HepG2 (cell line): ENCODE measurements around the gene SPSB1. TPM values are rescaled to one million over a fixed set of nuclear protein-coding genes. Genes with fewer than 3 reads are reported as not detected.

Experiments used
- ATAC-seq: fragments of 200-7000 bp; cut with Tn5 transposase; 3 replicates; pipeline ENCODE4 v1.9.1; 2020; ENCODE audit warnings: mild to moderate bottlenecking, moderate library complexity
- BruUV-seq: library from RNA; stranded (reverse); fragments of 400-500 nt; replicated peaks from 2 replicates; lab custom pipeline; 2021; lab: Mats Ljungman, UMichigan
- CTCF ChIA-PET: fragments of 300-600 bp; formaldehyde crosslinking; extraction: SDS; loops from one replicate; lab custom pipeline; 2021; ENCODE audit warnings: low total read pairs, inconsistent platforms, low intra/inter-chr PET ratio; lab: Yijun Ruan, JAX
- POLR2A ChIA-PET: fragments of 350-600 bp; sonication (Branson Sonifier 250); formaldehyde crosslinking; loops from one replicate; lab custom pipeline; 2020; ENCODE audit warnings: antibody characterized with exemption, inconsistent platforms; lab: Yijun Ruan, JAX
- DNase-seq: peaks from one replicate; pipeline ENCODE4 v3.0.0-alpha.2; 2015; ENCODE audit warnings: low spot score
- FAIRE-seq: peaks from 3 replicates; lab custom pipeline; 2011; peaks lifted over from hg19 to GRCh38; lab: Jason Lieb, UNC
- H2AFZ ChIP-seq: one replicate; pipeline ENCODE4 v1.6.1; 2011; ENCODE audit warnings: low read length, inconsistent platforms
- H3K27ac ChIP-seq: fragments of 300-600 bp; 3 replicates; pipeline ENCODE4 v1.8.0; 2011; ENCODE audit warnings: mixed run types, mild to moderate bottlenecking, mixed read lengths, low read length, inconsistent platforms; ENCODE audit not compliant: insufficient read depth; ENCODE audit errors: extremely low read length
- H3K27me3 ChIP-seq, 2 experiments: fragments of 200-600 bp in 1 of 2; 2 replicates in 1 of 2; 3 replicates in 1 of 2; pipeline versions ENCODE4 v1.6.0 to v1.8.0; 2011; ENCODE audit warnings: low read length in 2 of 2, mild to moderate bottlenecking in 2 of 2, moderate library complexity in 2 of 2, inconsistent platforms in 1 of 2; ENCODE audit not compliant: insufficient read depth in 2 of 2, control insufficient read depth in 1 of 2
- H3K36me3 ChIP-seq, 2 experiments: fragments of 200-600 bp in 1 of 2; replicated peaks in 1 of 2; 2 replicates in 1 of 2; 3 replicates in 1 of 2; pipeline versions ENCODE4 v1.5.1 to v1.8.0; 2011; ENCODE audit warnings: low read length in 2 of 2, inconsistent platforms in 1 of 2; ENCODE audit not compliant: insufficient read depth in 2 of 2, control insufficient read depth in 1 of 2
- H3K4me1 ChIP-seq: 2 replicates; pipeline ENCODE4 v1.5.1; 2012; ENCODE audit warnings: low read length, inconsistent platforms; ENCODE audit not compliant: insufficient read depth
- H3K4me2 ChIP-seq: 2 replicates; pipeline ENCODE4 v1.6.0; 2011; ENCODE audit warnings: low read depth, low read length, inconsistent platforms
- H3K4me3 ChIP-seq, 3 experiments: fragments of 200-600 bp in 1 of 3; sonication (generic), shearing (Covaris generic) in 1 of 3; replicated peaks in 1 of 3; 2 replicates each; pipeline ENCODE4 v1.5.1; 2011 to 2016; ENCODE audit warnings: low read length in 3 of 3, inconsistent platforms in 2 of 3, low read depth in 2 of 3, mild to moderate bottlenecking in 2 of 3, control low read depth in 1 of 3, mixed read lengths in 1 of 3; ENCODE audit not compliant: insufficient read depth in 1 of 3
- H3K79me2 ChIP-seq: one replicate; pipeline ENCODE4 v1.6.1; 2011; ENCODE audit warnings: low read length, inconsistent platforms; ENCODE audit not compliant: insufficient read depth
- H3K9ac ChIP-seq: 2 replicates; pipeline ENCODE4 v1.6.0; 2011; ENCODE audit warnings: mild to moderate bottlenecking, low read depth, low read length, inconsistent platforms; ENCODE audit not compliant: insufficient read depth
- H3K9me3 ChIP-seq: 2 replicates; pipeline ENCODE4 v1.5.1; 2012; ENCODE audit warnings: mild to moderate bottlenecking, low read length
- H4K20me1 ChIP-seq: 2 replicates; pipeline ENCODE4 v1.6.0; 2011; ENCODE audit warnings: inconsistent platforms, mild to moderate bottlenecking, low read length, moderate library complexity; ENCODE audit not compliant: insufficient read depth
- ATF1 ChIP-seq: IDR thresholded peaks from 2 replicates; pipeline ENCODE4 v1.6.1; 2016; ENCODE audit warnings: mild to moderate bottlenecking, control low read depth
- BRD4 ChIP-seq: sonication (generic); formaldehyde crosslinking; IDR thresholded peaks from 2 replicates; pipeline ENCODE4 v1.4.0; 2020; ENCODE audit warnings: missing genetic modification reagents
- CBX2 ChIP-seq, 2 experiments: fragments of 200-600 bp in 1 of 2; sonication (generic); formaldehyde crosslinking in 1 of 2; IDR thresholded peaks; 2 replicates each; pipeline versions ENCODE4 v1.7.0 to v1.8.1; 2018 to 2022; ENCODE audit warnings: low read depth in 2 of 2, low read length in 1 of 2, mild to moderate bottlenecking in 1 of 2, missing genetic modification reagents in 1 of 2
- RARG ChIP-seq: sonication (generic); formaldehyde crosslinking; IDR thresholded peaks from 2 replicates; pipeline ENCODE4 v1.4.0; 2020; ENCODE audit warnings: low read depth, mild to moderate bottlenecking, missing genetic modification reagents
- RBM22 ChIP-seq: fragments of 200-400 bp; formaldehyde crosslinking; optimal IDR thresholded peaks from 2 replicates; pipeline ENCODE3; 2017; ENCODE audit warnings: mild to moderate bottlenecking, low read length, moderate library complexity
- ZNF749 ChIP-seq: sonication (generic); formaldehyde crosslinking; IDR thresholded peaks from 2 replicates; pipeline ENCODE4 v1.8.0; 2022; ENCODE audit warnings: mild to moderate bottlenecking, missing genetic modification reagents, moderate library complexity, borderline replicate concordance
- ZNF878 ChIP-seq: sonication (generic); formaldehyde crosslinking; IDR thresholded peaks from 2 replicates; pipeline ENCODE4 v1.8.1; 2023; ENCODE audit warnings: mild to moderate bottlenecking, missing genetic modification reagents, moderate library complexity
- ZNF879 ChIP-seq: sonication (generic); formaldehyde crosslinking; IDR thresholded peaks from 2 replicates; pipeline ENCODE4 v1.8.1; 2023; ENCODE audit warnings: missing genetic modification reagents
- WGBS: methylation state at CpG from one replicate; pipeline ENCODE4 v1.1.6; 2017; ENCODE audit warnings: low lambda C conversion rate; 5-methylcytosine and 5-hydroxymethylcytosine counted together
- in situ Hi-C: cut with HindIII; loops from 2 replicates; pipeline ENCODE4 v1.10.0; 2017; ENCODE audit warnings: low pct_unique_long_range_greater_than_20kb; ENCODE audit not compliant: extremely low pct_ligation_motif_present
- intact Hi-C: fragments of 100-400 bp; cut with micrococcal nuclease; formaldehyde crosslinking; loops from one replicate; pipeline ENCODE4 v1.10.0; 2022; ENCODE audit not compliant: unreplicated experiment
- polyA plus RNA-seq, 8 experiments: library from polyadenylated mRNA; depleted of rRNA in 3 of 8; stranded (reverse) in 7 of 8; unstranded in 1 of 8; fragments of >200 nt; fragmentation: Illumina TruSeq in 4 of 8; extraction: Trizol in 4 of 8; gene quantifications; 2 replicates each; pipeline versions ENCODE4 v1.2.1 to v1.2.3, GENCODE V29; 2011 to 2016; ENCODE audit warnings: low read depth in 4 of 8, missing spikeins in 1 of 8, mixed read lengths in 1 of 8; ENCODE audit not compliant: insufficient read depth in 1 of 8
- total RNA-seq, 5 experiments: library from RNA; depleted of rRNA; stranded (reverse); fragments of >200 nt; fragmentation: Illumina TruSeq; extraction: Trizol; gene quantifications; 2 replicates each; pipeline ENCODE4 v1.2.3, GENCODE V29; 2016; ENCODE audit warnings: low read depth in 1 of 5
- TF ChIP-seq, protein P1 (sequence below): sonication (generic); formaldehyde crosslinking; IDR thresholded peaks from 2 replicates; pipeline ENCODE4 v1.9.0; 2021; ENCODE audit warnings: missing genetic modification reagents, borderline replicate concordance
- TF ChIP-seq, protein P2 (sequence below): IDR thresholded peaks from 2 replicates; pipeline ENCODE4 v1.6.1; 2016; ENCODE audit warnings: low read depth, borderline replicate concordance
- TF ChIP-seq, protein P3 (sequence below): sonication (generic); formaldehyde crosslinking; IDR thresholded peaks from 2 replicates; pipeline ENCODE4 v1.8.1; 2022; ENCODE audit warnings: mild to moderate bottlenecking, missing genetic modification reagents

SPSB1 gene
- total and polyA plus RNA-seq, 2 of the 13 experiments (the other 11 are each of a cell fraction or from before 2014, with no cell fraction given): 5.0 to 8.0 TPM

DNA sequence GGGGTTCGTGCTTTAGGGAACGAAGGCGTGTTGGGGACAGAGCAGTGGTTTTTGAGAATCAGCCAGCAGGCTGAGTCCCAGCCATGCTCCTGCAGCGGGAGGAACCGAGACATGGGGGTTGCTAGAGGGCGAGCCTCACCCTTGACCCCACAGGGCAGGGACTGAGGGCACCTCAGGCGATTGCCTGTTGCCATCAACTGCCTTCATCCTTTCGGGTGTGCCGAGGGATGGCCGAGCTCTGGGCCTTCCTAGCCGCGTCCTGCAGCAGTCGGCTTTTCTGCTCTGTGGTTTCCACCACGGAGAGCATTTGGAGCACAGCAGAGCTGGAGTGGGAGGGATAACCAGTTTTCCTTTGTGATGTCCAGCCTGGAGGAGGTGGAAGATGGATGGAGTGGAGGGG is 13.3 kb downstream of the SPSB1 start (continued):
- TF ChIP-seq, protein P1, sequence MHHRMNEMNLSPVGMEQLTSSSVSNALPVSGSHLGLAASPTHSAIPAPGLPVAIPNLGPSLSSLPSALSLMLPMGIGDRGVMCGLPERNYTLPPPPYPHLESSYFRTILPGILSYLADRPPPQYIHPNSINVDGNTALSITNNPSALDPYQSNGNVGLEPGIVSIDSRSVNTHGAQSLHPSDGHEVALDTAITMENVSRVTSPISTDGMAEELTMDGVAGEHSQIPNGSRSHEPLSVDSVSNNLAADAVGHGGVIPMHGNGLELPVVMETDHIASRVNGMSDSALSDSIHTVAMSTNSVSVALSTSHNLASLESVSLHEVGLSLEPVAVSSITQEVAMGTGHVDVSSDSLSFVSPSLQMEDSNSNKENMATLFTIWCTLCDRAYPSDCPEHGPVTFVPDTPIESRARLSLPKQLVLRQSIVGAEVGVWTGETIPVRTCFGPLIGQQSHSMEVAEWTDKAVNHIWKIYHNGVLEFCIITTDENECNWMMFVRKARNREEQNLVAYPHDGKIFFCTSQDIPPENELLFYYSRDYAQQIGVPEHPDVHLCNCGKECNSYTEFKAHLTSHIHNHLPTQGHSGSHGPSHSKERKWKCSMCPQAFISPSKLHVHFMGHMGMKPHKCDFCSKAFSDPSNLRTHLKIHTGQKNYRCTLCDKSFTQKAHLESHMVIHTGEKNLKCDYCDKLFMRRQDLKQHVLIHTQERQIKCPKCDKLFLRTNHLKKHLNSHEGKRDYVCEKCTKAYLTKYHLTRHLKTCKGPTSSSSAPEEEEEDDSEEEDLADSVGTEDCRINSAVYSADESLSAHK (CRISPR knock-in tag): no peak
- no peak for TF ChIP-seq RBM22
- no peak for TF ChIP-seq RARG (CRISPR knock-in tag)
- TF ChIP-seq, protein P2, sequence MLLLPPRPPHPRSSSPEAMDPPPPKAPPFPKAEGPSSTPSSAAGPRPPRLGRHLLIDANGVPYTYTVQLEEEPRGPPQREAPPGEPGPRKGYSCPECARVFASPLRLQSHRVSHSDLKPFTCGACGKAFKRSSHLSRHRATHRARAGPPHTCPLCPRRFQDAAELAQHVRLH (CRISPR knock-in tag): no peak
- no peak for TF ChIP-seq CBX2 (IDR thresholded peaks at IDR 0.05; ENCODE audit: low read depth, low read length)
- no peak for TF ChIP-seq CBX2 (CRISPR knock-in tag; IDR thresholded peaks at IDR 0.05; ENCODE audit: low read depth)
- TF ChIP-seq, all 625 proteins: peak for 0

DNA sequence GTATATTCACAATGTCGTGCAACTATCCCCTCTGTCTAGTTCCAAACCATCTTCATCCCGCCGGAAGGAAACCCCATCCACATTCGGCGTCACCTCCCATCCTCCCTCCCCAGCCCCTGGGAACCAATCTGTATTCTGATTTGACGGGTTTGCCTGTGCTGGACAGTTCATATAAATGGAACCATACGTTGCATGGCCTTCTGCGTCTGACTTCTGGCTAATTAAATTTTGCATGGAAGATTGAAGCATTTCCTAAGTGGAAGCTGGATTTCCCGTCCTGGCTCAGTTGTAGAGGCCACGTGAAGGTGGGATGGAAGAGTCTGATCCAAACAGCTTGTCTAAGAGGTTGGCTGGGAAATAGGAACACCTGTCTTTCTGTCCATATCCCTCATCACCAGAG is 14.6 kb downstream of the SPSB1 start:
- H3K79me2 ChIP-seq: no peaks in the 10 kb centered on the region
- H3K27me3 ChIP-seq: no peaks in the 10 kb centered on the region
- no peaks in the 10 kb centered on the region for H4K20me1 ChIP-seq
- POLR2A ChIA-PET: interaction anchor here (1.5 kb wide), 1 partner anchor 10 kb away, joined by 3 read pairs; no protein-coding TSS in a partner anchor
- CTCF ChIA-PET: no interaction called here
- no peak overlapping the region for H3K27ac ChIP-seq
- WGBS: 96% methylated on average over 10 of the region's 10 CpGs
- no peaks in the 10 kb centered on the region for H3K4me1 ChIP-seq
- FAIRE-seq (no peak), DNase-seq (no peak), ATAC-seq (no peak)
- TF ChIP-seq BRD4 (CRISPR knock-in tag) (no peak), ZNF749 (CRISPR knock-in tag) (no peak), ATF1 (no peak), ZNF879 (no peak), ZNF878 (CRISPR knock-in tag) (no peak)
- TF ChIP-seq, protein P3, sequence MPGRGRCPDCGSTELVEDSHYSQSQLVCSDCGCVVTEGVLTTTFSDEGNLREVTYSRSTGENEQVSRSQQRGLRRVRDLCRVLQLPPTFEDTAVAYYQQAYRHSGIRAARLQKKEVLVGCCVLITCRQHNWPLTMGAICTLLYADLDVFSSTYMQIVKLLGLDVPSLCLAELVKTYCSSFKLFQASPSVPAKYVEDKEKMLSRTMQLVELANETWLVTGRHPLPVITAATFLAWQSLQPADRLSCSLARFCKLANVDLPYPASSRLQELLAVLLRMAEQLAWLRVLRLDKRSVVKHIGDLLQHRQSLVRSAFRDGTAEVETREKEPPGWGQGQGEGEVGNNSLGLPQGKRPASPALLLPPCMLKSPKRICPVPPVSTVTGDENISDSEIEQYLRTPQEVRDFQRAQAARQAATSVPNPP (CRISPR knock-in tag): no peak
- intact Hi-C loops: no loop called here
- no peaks in the 10 kb centered on the region for H3K9me3 ChIP-seq
- in situ Hi-C loops: no loop called here
- no TSS peak for BruUV-seq
- H2AFZ ChIP-seq: no peak overlapping the region
- no peak overlapping the region for H3K4me2 ChIP-seq
- no peak overlapping the region for H3K4me3 ChIP-seq
- H3K9ac ChIP-seq: no peak overlapping the region
- no peaks in the 10 kb centered on the region for H3K36me3 ChIP-seq
